GM21737 (cell line): ENCODE data around the gene FIGNL1.
"Not testable (repeated sequence)": the region's sequence is repeated elsewhere in the genome, so short reads cannot be mapped to it uniquely, and the experiment has no call there.

Experiments
- ATAC-seq: cut with Tn5 transposase; IDR thresholded peaks from one replicate; pipeline ENCODE4 v1.9.1; 2021; ENCODE audit warnings: mild to moderate bottlenecking, moderate library complexity; ENCODE audit not compliant: unreplicated experiment

Gene FIGNL1

GRCh38 chr7:50471970-50472369 lies 21.8 kb upstream of the FIGNL1 start:
- ATAC-seq: no peak

GRCh38 chr7:50470250-50471163 lies 20.4 kb upstream of the FIGNL1 start:
- ATAC-seq: no peak

- ATAC-seq: no peak
Observed at GRCh38 chr7:50469181-50469580, 19.0 kb upstream of the FIGNL1 start.

DNA sequence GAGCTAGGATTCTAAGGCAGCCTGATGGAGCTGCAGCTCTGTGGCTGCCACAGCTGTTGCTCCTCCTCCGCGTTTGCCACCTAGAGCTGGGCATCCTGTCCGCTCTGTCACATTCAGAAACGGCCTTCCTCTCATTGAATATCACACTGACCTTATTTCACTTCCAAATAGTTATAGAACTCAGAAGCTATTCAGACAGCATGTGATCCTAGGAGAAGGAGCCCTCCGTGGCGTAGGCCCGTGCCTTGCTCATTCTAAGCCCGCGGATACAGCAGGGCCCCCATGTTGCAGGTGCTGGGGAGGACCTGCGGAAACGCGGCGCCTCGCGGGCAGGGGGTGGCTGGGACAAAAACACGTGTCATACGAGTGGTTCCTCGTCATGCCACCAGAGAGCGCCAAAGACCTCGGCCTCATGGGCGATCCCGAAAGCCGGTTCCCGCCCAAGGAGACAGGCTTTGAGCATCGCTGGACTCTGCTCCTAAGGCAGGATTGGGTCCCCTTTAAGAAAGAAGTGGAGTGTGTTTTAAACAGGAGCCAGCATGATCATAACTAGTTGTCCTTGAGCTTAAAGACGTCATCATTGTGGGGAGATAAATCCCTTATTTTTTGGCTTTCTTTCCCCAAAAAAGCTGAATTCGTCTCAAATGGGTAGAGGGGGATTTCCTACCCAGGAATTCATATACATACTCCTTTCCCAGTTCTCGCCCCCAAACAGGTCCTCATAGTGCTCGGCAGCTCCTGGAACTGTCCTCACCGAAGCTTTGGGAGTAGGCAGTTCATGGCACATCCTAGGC lies 17.9 kb upstream of the FIGNL1 start:
- peak; percentile 95 for ATAC-seq

GRCh38 chr7:50466815-50467585 lies 16.9 kb upstream of the FIGNL1 start:
- ATAC-seq: no peak

DNA sequence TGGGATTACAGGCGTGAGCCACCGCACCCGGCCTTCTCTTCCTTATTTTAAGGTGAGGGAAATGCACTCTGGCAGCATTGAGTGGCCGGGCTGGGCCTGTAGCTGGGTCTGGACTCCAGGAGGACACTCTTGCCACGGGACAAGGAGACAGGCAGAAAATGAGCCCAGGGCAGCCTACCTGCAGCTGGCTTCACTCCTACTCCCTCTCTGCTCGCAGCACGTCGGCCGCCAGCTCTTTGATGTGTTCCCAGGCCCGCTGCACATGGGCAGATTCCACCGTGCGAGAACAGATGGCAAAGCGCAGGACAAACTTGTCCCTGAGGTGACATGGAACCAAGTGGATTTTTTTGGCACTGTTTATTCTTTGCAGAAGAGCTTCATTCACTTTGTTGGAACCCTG lies 12.9 kb upstream of the FIGNL1 start:
- no peak for ATAC-seq

DNA sequence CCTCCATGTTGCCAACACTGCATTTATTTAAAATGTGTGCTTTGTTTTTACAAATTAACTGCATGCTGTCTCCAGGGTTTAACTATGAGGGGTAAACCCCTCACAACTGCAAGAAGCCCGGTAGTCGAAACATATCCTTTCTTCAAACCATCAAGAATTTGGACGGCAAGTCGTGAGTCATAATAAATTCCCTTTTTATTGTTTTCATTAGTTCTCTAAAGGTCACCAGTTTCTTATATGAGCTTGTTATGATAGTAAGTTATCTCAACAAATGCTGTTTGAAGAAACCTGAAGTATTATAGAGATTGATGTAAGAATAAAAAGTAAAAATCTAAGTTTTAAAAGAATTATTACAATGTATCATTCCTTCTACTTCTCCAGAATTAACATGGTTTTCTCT lies 12.2 kb upstream of the FIGNL1 start:
- no peak for ATAC-seq

GRCh38 chr7:50461695-50462094 lies 11.5 kb upstream of the FIGNL1 start:
- ATAC-seq: no peak

DNA sequence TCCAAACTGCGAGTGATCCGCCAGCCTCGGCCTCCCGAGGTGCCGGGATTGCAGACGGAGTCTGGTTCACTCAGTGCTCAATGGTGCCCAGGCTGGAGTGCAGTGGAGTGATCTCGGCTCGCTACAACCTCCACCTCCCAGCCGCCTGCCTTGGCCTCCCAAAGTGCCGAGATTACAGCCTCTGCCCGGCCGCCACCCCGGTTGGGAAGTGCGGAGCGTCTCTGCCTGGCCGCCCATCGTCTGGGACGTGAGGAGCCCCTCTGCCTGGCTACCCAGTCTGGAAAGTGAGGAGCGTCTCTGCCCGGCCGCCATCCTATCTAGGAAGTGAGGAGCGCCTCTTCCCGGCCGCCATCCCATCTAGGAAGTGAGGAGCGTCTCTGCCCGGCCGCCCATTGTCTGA lies 9.0 kb upstream of the FIGNL1 start:
- ATAC-seq: not testable (repeated sequence)

GRCh38 chr7:50458651-50459050 lies 8.5 kb upstream of the FIGNL1 start:
- ATAC-seq: not testable (repeated sequence)

- ATAC-seq: no peak
Observed at GRCh38 chr7:50456371-50457123, 6.4 kb upstream of the FIGNL1 start.

- no peak for ATAC-seq
Observed at GRCh38 chr7:50455658-50456057, 5.5 kb upstream of the FIGNL1 start.

GRCh38 chr7:50454968-50455367 lies 4.8 kb upstream of the FIGNL1 start:
- no peak for ATAC-seq

GRCh38 chr7:50450590-50451032 lies 461 bp upstream of the FIGNL1 start:
- ATAC-seq: peak; percentile 4

DNA sequence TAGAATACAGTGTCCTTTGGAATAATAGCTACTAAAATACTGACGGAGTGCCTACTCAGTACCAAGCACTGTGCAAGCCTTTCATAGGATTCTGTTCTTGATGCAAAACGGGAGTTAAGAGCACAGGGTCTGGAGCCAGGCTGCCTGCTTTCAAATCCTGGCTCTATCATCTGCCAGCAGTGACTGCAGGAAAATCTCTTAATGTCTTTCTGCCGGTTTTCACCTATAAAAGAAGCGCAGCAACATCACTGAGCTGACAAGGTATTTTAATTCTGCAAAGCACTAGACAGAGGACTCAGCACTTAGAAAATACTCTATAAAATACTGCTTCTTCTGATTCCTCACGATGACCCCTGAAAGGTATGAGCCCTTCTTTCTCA lies 659 bp downstream of the FIGNL1 start:
- ATAC-seq: no peak

GRCh38 chr7:50448823-50449222 lies 1.3 kb downstream of the FIGNL1 start:
- no peak for ATAC-seq

- ATAC-seq: peak; percentile 25
Observed at GRCh38 chr7:50446542-50446960, 3.6 kb downstream of the FIGNL1 start.

- ATAC-seq: no peak
Observed at GRCh38 chr7:50436133-50436806, 13.9 kb downstream of the FIGNL1 start.

GRCh38 chr7:50431722-50432305 lies 18.3 kb downstream of the FIGNL1 start:
- no peak for ATAC-seq
